ENCODE measurements around the gene PARD3B. TPM values are rescaled to one million over a fixed set of nuclear protein-coding genes. Genes with fewer than 3 reads are reported as not detected.
A peak's percentile ranks its signal among the peaks of the same experiment; 100 is the strongest.

Gene PARD3B
- total and polyA plus RNA-seq, 2 of the 4 experiments (the other 2 are of a cell fraction): 3.3 to 15.6 TPM

- H4K20me1 ChIP-seq (ENCODE audit: insufficient read depth, low read length): no peaks in the 10 kb centered on the region
- no peak for TF ChIP-seq USF2 (IDR thresholded peaks at IDR 0.05; ENCODE audit: low read depth, low read length)
- TF ChIP-seq CTCF (conservative IDR thresholded peaks at IDR 0.05; ENCODE audit: low read depth, low read length): no peak
- TF ChIP-seq POLR2A (IDR thresholded peaks at IDR 0.05; ENCODE audit: low read depth, low read length): no peak
- no peak for TF ChIP-seq RAD21 (IDR thresholded peaks at IDR 0.05; ENCODE audit: low read length)
- no peak for TF ChIP-seq RFX5 (IDR thresholded peaks at IDR 0.05; ENCODE audit: low read depth, low read length)
- TF ChIP-seq CEBPB (IDR thresholded peaks at IDR 0.05; ENCODE audit: low read depth, low read length): no peak
- TF ChIP-seq CHD1 (IDR thresholded peaks at IDR 0.05; ENCODE audit: low read depth, low read length): no peak
- TF ChIP-seq FOS (IDR thresholded peaks at IDR 0.05; ENCODE audit: low read depth, low read length): no peak
- TF ChIP-seq SMC3 (IDR thresholded peaks at IDR 0.05; ENCODE audit: low read depth, low read length): no peak
- no peak for TF ChIP-seq MAFK (IDR thresholded peaks at IDR 0.05; ENCODE audit: low read depth, low read length)
- TF ChIP-seq BHLHE40 (IDR thresholded peaks at IDR 0.05; ENCODE audit: low read depth, low read length): no peak
- TF ChIP-seq MAZ (IDR thresholded peaks at IDR 0.05; ENCODE audit: borderline replicate concordance, low read depth, low read length): no peak
- TF ChIP-seq ELK1 (IDR thresholded peaks at IDR 0.05; ENCODE audit: borderline replicate concordance, low read depth, low read length): no peak
- TF ChIP-seq RCOR1 (IDR thresholded peaks at IDR 0.05; ENCODE audit: insufficient replicate concordance, low read length): no peak
- no peak for TF ChIP-seq NFE2L2 (IDR thresholded peaks at IDR 0.05; ENCODE audit: low read depth, low read length)
- no peak for TF ChIP-seq MXI1 (IDR thresholded peaks at IDR 0.05; ENCODE audit: borderline replicate concordance, low read depth, low read length)
- no peak overlapping the region for H2BK5ac ChIP-seq (ENCODE audit: low read depth, low read length, poor library complexity, severe bottlenecking)
- in situ Hi-C loops (cut with MboI; ENCODE audit: low sequenced_read_pairs) (no loop called here), intact Hi-C loops (cut with micrococcal nuclease) (no loop called here), dilution Hi-C loops (cut with HindIII; ENCODE audit: low sequenced_read_pairs, unreplicated experiment) (no loop called here)
- H3K4me3 ChIP-seq (ENCODE audit: insufficient read depth, low read depth, low read length): no peak overlapping the region
- no peak overlapping the region for H3K4ac ChIP-seq (ENCODE audit: low read depth, low read length)
- ChIA-PET POLR2A (ENCODE audit: unreplicated experiment) (no interaction called here), CTCF (no interaction called here)
- DNase-seq (no peak), ATAC-seq (ENCODE audit: low read depth) (no peak)
- peaks cover 11% of the 10 kb centered on the region for H3K4me1 ChIP-seq (ENCODE audit: control insufficient read depth, insufficient read depth, low read length)
- no peak overlapping the region for H4K5ac ChIP-seq (ENCODE audit: low read depth, low read length)
- H2AFZ ChIP-seq (replicated peaks; ENCODE audit: low read length, poor library complexity): no peak overlapping the region
- H3K36me3 ChIP-seq (ENCODE audit: control insufficient read depth, insufficient read depth, low read length): no peaks in the 10 kb centered on the region
- no peaks in the 10 kb centered on the region for H3K9me1 ChIP-seq (ENCODE audit: insufficient read depth, low read length)
- no peaks in the 10 kb centered on the region for H3K9me3 ChIP-seq (ENCODE audit: control insufficient read depth, insufficient read depth, low read length)
- H3K79me1 ChIP-seq (ENCODE audit: low read depth in 1 of 2, low read length in 2 of 2): peaks cover 0 to 3% of the 10 kb centered on the region in 2 experiments; a peak in 1 of 4 replicates
- BruUV-seq (replicated peaks): no TSS peak
- no peak overlapping the region for H2BK120ac ChIP-seq (ENCODE audit: low read depth, low read length)
- H4K8ac ChIP-seq (ENCODE audit: low read depth in 2 of 2, low read length in 2 of 2): no peak overlapping the region
- H3K56ac ChIP-seq (ENCODE audit: extremely low read depth, insufficient read depth, low read length): no peak overlapping the region
- WGBS, 2 experiments (ENCODE audit: extremely low coverage in 2 of 2, insufficient read length in 1 of 2): no CpG with 5 or more reads among the region's 2 CpGs
- no peaks in the 10 kb centered on the region for H3K27me3 ChIP-seq (ENCODE audit: control insufficient read depth, insufficient read depth, low read length)
- peak overlapping the region; percentile 100 for H3K4me2 ChIP-seq (ENCODE audit: low read depth, low read length)
- no peak overlapping the region for H3K9ac ChIP-seq (ENCODE audit: low read depth, low read length)
- H2AK9ac ChIP-seq (replicated peaks; ENCODE audit: low read depth, low read length, poor library complexity): no peak overlapping the region
- H3K18ac ChIP-seq (ENCODE audit: low read depth, low read length): no peak overlapping the region
- H4K91ac ChIP-seq (ENCODE audit: insufficient read depth, low read depth, low read length): no peak overlapping the region
- H2BK20ac ChIP-seq (ENCODE audit: low read depth, low read length): no peak overlapping the region
- H2AK5ac ChIP-seq (ENCODE audit: low read depth, low read length): no peak overlapping the region
- no peak overlapping the region for H3K23ac ChIP-seq (ENCODE audit: low read depth, low read length)
- no peak overlapping the region for H2BK15ac ChIP-seq (ENCODE audit: low read depth, low read length)
- H3K14ac ChIP-seq (replicated peaks; ENCODE audit: low read depth, low read length): no peak overlapping the region
- H3K27ac ChIP-seq (ENCODE audit: insufficient read depth, low read length): no peak overlapping the region; the same call in 1 of the 2 replicates
Measured at GRCh38 chr2:205055251-205055650, 510.0 kb downstream of the PARD3B start.
